ENCODE data around the gene TNFRSF6B. TPM values are rescaled to one million over a fixed set of nuclear protein-coding genes. Genes with fewer than 3 reads are reported as not detected.

The TNFRSF6B gene
- total RNA-seq, 3 donors from 2014 or later (not counting 1 experiment from before 2014, with no cell fraction given) = not detected

DNA sequence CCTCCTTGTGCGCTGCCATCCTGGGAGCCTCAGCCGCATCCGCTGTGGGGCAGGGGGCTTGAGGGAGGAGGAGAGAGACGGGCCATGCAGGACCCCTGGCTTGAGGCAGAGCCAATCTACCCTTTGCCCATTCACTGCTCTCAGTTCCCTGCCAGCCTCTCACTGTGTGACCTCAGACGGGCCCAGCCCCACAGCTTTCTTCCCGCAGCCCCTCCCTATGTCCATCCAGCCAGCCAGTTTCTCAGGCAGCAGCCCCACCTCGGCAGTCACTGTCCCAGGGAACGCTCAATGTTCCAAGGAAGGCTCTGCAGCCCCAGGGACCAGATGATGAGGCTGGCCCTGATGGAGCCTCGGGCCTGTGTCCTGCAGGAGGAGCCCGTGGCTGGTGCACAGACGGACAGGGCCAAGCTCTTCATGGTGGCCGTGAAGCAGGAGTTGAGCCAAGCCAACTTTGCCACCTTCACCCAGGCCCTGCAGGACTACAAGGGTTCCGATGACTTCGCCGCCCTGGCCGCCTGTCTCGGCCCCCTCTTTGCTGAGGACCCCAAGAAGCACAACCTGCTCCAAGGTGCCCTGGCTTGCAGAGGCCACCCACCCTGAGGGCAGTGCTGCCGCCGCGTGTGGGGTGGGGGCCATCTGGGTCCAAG, 3.9 kb upstream of the TNFRSF6B start:
- DNase-seq (no peak), ATAC-seq (no peak)
- Histone ChIP-seq H3K36me3 (ENCODE audit: control insufficient read depth, insufficient read depth, low read length) (peaks cover 5% of the 10 kb centered on the region), H3K27me3 (ENCODE audit: control insufficient read depth, insufficient read depth, low read length) (no peaks in the 10 kb centered on the region), H3K9me3 (ENCODE audit: control insufficient read depth, insufficient read depth, low read length) (no peaks in the 10 kb centered on the region), H3K4me3 (ENCODE audit: low read length) (no peak overlapping the region), H3K4me1 (ENCODE audit: control insufficient read depth, insufficient read depth, low read length) (peaks cover 34% of the 10 kb centered on the region), H3K27ac (ENCODE audit: low read length) (no peak overlapping the region)
- peaks cover 0 to 27% of the 10 kb centered on the region in 2 donors for H3K4me1 Mint-ChIP-seq
- intact Hi-C loops (cut with micrococcal nuclease) = no loop called here
- WGBS (ENCODE audit: insufficient coverage) = 96% methylated on average over 19 of the region's 20 CpGs
- no peaks in the 10 kb centered on the region for H3K36me3 Mint-ChIP-seq
- no peaks in the 10 kb centered on the region for H3K9me3 Mint-ChIP-seq
- H3K27ac Mint-ChIP-seq = peak overlapping the region; percentile 87 to 90
- no peak for TF ChIP-seq CTCF (IDR thresholded peaks at IDR 0.05)
- H3K4me3 Mint-ChIP-seq = peak overlapping the region; percentile 28
- no peaks in the 10 kb centered on the region for H3K27me3 Mint-ChIP-seq (ENCODE audit: low read depth in 2 of 2)

DNA sequence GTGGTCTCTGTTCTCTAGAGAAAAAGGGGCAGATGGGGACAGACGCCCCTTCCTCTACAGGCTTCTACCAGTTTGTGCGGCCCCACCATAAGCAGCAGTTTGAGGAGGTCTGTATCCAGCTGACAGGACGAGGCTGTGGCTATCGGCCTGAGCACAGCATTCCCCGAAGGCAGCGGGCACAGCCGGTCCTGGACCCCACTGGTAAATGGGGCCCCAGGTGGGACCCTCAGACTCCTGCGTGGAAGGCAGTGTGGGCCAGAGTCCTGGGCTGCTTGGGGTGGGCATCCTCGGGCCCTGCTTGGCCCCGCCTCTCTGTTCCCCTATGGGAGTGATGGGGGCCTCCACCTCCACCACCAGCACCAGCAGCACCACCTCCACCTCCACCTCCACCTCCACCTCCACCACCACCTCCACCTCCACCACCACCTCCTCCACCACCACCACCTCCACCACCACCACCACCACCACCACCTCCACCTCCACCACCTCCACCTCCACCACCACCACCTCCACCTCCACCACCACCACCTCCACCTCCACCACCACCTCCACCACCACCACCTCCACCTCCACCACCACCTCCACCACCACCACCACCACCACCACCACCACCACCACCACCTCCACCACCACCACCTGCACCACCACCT, 3.2 kb upstream of the TNFRSF6B start:
- no peak overlapping the region for H3K4me3 Mint-ChIP-seq
- peak overlapping the region; percentile 87 to 90 for H3K27ac Mint-ChIP-seq
- H3K27me3 Mint-ChIP-seq (ENCODE audit: low read depth in 2 of 2) = no peaks in the 10 kb centered on the region
- Histone ChIP-seq H3K36me3 (ENCODE audit: control insufficient read depth, insufficient read depth, low read length) (peaks cover 5% of the 10 kb centered on the region), H3K9me3 (ENCODE audit: control insufficient read depth, insufficient read depth, low read length) (no peaks in the 10 kb centered on the region), H3K27ac (ENCODE audit: low read length) (no peak overlapping the region), H3K27me3 (ENCODE audit: control insufficient read depth, insufficient read depth, low read length) (no peaks in the 10 kb centered on the region), H3K4me3 (ENCODE audit: low read length) (no peak overlapping the region), H3K4me1 (ENCODE audit: control insufficient read depth, insufficient read depth, low read length) (peaks cover 34% of the 10 kb centered on the region)
- no peak for DNase-seq
- intact Hi-C loops (cut with micrococcal nuclease) = no loop called here
- peaks cover 0 to 27% of the 10 kb centered on the region in 2 donors for H3K4me1 Mint-ChIP-seq
- H3K9me3 Mint-ChIP-seq = no peaks in the 10 kb centered on the region
- no peak for TF ChIP-seq CTCF (IDR thresholded peaks at IDR 0.05)
- ATAC-seq = peak in 1 of 3 donors; percentile 28
- WGBS (ENCODE audit: insufficient coverage) = 97% methylated on average over 8 of the region's 10 CpGs
- H3K36me3 Mint-ChIP-seq = no peaks in the 10 kb centered on the region

- H3K27me3 ChIP-seq (ENCODE audit: control insufficient read depth, insufficient read depth, low read length) = no peaks in the 10 kb centered on the region
- intact Hi-C loops (cut with micrococcal nuclease) = no loop called here
- H3K9me3 ChIP-seq (ENCODE audit: control insufficient read depth, insufficient read depth, low read length) = no peaks in the 10 kb centered on the region
- ATAC-seq = no peak
- H3K36me3 Mint-ChIP-seq = no peaks in the 10 kb centered on the region
- H3K4me1 ChIP-seq (ENCODE audit: control insufficient read depth, insufficient read depth, low read length) = peaks cover 34% of the 10 kb centered on the region
- no peaks in the 10 kb centered on the region for H3K9me3 Mint-ChIP-seq
- H3K4me3 Mint-ChIP-seq = peak overlapping the region; percentile 74
- H3K27ac Mint-ChIP-seq = peak overlapping the region; percentile 87 to 90
- no peaks in the 10 kb centered on the region for H3K27me3 Mint-ChIP-seq (ENCODE audit: low read depth in 2 of 2)
- WGBS (ENCODE audit: insufficient coverage) = 95% methylated on average over 21 of the region's 21 CpGs
- no peak for DNase-seq
- H3K4me3 ChIP-seq (ENCODE audit: low read length) = no peak overlapping the region
- peaks cover 0 to 27% of the 10 kb centered on the region in 2 donors for H3K4me1 Mint-ChIP-seq
- no peak for TF ChIP-seq CTCF (IDR thresholded peaks at IDR 0.05)
- H3K36me3 ChIP-seq (ENCODE audit: control insufficient read depth, insufficient read depth, low read length) = peaks cover 5% of the 10 kb centered on the region
- H3K27ac ChIP-seq (ENCODE audit: low read length) = no peak overlapping the region
Observed at GRCh38 chr20:63693733-63694583, 2.5 kb upstream of the TNFRSF6B start.

Data from natural killer cell (primary cell).